Endometrial microvascular endothelial cells (primary cell): ENCODE data around the gene PRKG1. TPM values are rescaled to one million over a fixed set of nuclear protein-coding genes. Genes with fewer than 3 reads are reported as not detected.

Experiments used
- in situ Hi-C: cut with HindIII; loops from 2 replicates; pipeline ENCODE4 v1.10.0; 2017; ENCODE audit warnings: low sequenced_read_pairs, low pct_unique_long_range_greater_than_20kb; ENCODE audit errors: inconsistent ontology term
- total RNA-seq: library from RNA; depleted of rRNA; stranded (reverse); fragments of >200 nt; gene quantifications from one replicate; pipeline ENCODE4 v1.2.3, GENCODE V29; 2015; ENCODE audit errors: inconsistent ontology term

PRKG1 gene
- total RNA-seq = not detected

DNA sequence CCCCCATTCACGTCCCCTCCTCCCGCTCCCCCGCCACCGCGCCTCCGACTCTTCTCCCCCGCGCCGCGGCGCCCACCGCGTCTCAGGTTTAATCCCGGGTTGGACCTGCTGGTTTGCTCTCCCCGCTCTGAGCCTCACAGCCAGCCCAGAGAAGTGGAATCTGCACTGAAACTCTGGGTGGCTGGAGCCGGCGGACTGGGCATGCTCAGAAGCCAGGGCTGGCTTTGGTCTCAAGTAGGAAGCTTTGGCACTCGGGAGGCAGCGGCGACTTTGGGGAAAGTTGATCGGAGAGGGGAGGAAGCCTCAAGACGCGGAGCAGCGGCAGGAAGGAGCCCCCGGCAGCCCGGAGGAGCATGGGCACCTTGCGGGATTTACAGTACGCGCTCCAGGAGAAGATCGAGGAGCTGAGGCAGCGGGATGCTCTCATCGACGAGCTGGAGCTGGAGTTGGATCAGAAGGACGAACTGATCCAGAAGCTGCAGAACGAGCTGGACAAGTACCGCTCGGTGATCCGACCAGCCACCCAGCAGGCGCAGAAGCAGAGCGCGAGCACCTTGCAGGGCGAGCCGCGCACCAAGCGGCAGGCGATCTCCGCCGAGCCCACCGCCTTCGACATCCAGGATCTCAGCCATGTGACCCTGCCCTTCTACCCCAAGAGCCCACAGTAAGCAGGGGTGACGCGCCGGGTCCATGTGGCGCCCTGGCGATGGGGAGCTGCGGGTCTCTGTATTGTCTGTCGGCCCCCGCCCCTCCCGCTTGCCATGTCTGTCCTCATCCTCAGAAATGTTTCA is at the start of gene PRKG1:
Gene PRKG1 (plus strand): TSS at position 250 of the 791 bp plus-strand sequence.
- in situ Hi-C loops = no loop called here

DNA sequence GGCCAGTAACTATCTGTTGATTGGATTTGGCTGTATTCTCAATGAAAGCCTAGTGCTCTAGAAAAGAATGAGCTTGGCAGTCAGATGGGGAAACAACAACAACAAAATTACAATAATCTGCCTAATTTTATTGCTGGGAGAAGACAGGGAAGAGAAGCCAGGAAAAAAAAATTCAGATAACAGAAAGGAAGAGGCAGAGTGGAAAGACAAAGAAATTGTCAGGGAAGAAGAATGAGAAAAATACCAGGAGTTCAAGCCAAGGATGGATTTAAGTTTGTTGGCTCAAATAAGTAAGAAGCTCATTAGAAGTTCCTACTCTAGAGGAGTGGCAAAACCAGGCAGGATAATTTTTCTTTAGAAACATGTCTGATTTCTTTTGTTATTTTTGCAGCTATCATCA is 45.9 kb upstream of the PRKG1 start:
- in situ Hi-C loops = no loop called here

DNA sequence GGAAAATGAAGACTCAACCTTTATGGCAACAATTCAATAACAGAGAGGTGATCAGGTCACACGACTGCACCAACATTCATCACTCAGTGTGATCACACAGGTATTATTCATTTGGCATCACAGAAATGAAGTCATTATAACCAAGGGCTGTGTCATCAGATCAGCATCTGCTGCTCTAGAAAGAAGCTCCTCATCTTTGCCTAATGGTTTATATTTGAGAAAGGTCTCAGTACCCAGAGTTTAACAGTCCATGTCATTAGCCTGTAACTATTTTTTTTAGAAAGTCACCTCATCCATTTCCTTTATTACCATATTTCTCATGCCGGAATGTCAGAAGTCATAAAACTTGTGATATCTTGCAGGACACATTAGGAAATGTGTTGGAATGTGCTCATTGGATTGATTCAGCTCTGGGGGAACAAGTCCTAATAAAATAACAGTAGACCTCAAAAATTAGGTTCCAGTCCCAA is 45.1 kb upstream of the PRKG1 start:
- in situ Hi-C loops = no loop called here

DNA sequence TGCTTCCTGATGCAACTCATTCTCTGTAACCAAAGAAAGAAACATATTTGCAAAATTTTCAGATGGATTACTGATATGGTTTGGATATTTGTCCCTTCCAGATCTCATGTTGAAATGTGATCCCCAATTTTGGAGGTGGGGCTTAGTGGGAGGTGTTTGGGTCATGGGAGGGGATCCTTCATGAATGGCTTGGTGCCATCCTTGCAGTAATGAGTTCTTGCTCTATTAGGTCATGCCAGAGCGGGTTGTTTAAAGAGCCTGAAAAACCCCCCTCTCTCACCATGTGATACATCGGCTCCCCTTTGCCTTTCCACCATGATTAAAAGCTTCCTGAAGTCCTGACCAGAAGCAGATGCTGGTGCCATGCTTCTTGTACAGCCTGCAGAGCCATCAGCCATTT is 43.8 kb upstream of the PRKG1 start:
- in situ Hi-C loops = no loop called here

DNA sequence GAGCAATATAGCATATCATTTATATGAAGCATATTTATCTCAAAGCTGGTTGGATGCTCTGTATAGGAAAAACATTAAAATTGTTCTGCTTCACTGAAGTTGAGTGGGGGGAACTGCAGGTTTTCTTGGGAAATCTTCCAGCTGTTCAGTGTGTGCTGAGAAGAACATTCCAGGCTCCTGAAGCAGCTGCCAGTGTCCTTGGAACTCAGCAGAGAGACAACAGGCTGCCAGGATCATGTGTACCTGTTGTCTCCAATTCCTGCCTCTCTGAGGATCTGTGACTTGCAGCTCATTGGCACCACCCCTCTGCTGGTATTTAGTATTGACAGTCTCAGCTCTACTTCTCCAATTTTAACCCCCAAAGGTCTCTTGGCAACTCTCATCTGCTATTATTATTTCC is 42.3 kb upstream of the PRKG1 start:
- in situ Hi-C loops = no loop called here

DNA sequence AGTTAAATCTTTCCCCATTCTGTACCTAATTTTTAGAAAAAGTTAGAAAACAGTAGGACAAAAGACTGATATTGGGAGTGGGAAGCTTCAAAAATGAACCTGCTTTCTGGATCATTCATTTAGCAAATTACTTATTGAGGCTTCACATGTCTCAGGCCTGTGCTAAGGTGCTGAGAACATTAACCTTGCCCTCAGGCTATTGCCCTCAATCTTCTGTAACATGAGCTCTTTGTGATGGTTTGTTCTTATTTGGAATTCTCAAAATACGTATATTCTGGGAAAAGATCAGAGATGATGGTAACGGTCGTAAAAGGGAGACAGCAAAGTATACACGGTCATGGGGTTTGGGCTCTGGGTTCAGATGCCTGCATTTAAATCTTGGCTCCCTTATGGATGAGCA is 39.5 kb upstream of the PRKG1 start:
- in situ Hi-C loops = no loop called here

DNA sequence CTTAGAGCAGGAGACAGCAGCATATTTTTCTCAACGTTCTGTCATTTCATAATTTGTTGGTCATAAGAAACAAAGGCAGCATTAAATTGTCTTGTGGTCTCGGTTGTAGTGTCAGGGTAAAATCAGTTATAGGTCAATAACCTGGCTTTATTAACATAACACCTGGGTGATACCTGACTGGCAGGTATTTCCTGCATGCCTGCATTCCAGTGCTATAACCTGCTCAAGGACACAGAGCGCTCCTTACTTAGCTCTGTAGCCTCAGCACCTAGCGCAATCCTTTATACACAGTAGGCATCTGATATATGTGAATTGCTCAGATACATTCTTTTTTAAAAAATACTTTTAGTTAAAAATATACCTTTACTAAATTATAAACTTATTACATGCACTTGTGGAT is 38.9 kb upstream of the PRKG1 start:
- in situ Hi-C loops = no loop called here

DNA sequence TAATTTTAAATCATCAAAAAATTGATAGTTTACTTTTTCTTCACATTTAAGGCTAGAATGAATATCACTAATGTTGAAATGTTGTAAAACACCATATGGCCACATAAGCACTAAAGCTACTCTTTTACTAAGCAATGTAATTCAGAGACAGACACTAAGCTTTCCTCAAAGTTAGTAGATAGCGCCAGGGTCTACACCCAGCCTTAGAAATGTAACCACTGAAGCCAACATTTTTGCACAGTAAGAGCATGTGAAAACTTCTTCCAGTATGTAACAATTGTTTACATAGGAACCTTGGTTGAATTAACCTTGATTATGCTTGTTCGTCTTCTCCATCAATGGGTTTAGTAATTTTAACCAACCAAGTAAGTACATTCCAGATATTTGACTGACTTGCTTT is 28.4 kb upstream of the PRKG1 start:
- in situ Hi-C loops = no loop called here

DNA sequence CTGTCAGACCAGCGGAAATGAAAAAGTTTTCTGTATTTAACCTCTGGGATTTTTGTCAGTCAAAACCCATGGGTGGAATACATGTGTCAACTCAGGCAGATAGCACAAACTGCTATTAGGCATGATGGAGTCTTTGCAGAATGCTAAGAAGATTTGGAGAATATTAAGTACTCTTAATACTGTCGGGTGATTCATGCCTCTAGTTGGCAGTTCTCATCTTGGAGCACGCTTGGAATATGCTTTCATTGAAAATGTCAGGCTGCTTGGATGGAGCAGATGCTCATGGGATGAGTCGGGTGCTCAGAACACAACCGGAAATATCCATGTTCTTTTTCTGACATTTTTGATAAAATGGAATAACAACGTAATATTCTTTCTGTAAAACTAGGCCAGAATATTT is 27.6 kb upstream of the PRKG1 start:
- in situ Hi-C loops = no loop called here

DNA sequence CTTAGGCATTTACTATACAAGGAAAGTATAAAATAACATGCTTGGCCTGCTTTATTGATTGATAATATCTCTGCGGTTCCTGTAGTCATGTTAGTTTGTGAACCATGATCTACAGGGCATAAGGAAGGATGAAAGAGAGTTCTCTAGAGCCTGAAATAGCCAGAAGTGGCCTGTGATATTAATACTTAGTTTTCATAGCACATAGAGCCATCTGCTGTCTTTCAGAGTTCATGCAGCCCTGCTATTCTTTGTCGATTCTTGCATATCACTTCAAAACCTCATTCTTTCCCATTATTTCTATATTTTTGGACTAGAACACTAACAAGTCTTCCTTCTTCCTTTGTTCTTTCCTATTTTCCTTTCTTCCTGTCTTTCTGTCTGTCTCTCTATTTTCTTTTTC is 26.4 kb upstream of the PRKG1 start:
- in situ Hi-C loops = no loop called here

DNA sequence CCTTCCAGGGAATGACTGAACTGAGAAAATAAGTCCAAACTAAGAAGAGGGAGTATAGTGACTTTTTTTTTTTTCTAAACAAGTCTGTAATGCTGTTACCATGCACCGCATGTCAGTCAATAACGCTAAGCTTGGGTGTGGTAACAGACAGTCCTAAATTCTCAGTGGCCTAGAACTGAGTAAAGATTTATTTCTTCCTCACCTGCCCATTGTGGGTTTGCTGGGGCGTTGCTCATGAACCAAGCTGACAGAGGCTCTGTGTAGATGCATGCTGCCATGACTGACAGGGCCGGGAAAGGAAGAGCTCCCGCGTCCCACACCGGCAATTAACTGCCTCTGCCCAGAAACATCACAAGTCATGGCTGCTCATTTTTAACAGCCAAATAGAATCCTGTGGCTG is 25.5 kb upstream of the PRKG1 start:
- in situ Hi-C loops = no loop called here

DNA sequence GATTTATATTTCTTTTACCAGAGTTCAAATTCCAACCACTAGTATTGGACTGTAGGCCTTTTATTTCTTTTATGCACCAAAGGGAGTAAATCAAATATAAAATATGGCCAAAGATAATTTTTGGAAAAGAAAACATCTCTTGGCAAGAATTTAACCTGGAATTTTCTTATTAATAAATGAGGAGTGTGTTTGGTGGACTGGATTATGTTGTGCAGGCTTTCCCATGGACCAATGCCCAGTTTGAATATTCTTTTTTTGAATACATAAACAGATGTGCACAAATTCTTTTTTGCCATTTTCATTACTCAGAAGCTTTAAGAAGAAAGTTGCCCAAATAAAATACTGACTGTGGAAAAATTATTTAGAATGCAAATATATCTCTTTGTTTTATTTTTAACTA is 22.1 kb upstream of the PRKG1 start:
- in situ Hi-C loops = no loop called here

DNA sequence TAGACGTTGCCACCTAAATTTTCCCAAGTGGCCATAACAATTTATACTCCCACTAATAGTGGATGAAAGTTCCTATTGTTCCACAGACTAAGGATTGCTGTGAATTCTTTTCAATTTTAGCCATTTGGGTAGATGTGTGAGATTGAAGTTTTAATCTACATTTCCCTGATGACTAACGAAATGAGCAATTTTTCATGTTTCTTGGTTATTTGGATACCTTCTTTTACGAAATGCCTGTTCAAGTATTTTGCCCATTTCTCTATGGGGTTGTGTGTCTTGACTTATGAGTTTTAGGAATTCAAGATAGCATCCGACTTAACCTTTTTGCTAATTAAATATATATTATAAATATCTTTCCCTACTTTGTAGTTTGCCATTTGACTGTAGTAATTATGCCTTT is 16.4 kb upstream of the PRKG1 start:
- in situ Hi-C loops = no loop called here

DNA sequence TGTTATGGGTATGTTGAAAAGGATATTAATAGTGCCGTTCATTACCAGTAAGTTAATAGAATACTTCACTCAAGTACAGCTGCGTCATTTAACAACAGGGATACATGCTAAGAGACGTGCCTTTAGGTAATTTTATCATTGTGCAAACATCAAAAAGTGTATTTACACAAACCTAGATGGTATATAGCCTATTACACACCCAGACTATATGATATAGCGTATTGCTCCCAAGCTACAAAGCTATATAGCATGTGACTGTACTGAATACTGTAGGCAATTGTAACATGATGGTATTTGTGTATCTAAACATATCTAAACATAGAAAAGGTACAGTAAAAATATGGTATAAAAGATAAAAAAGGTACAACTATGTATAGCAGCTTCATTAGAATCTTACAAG is 11.1 kb upstream of the PRKG1 start:
- in situ Hi-C loops = no loop called here

DNA sequence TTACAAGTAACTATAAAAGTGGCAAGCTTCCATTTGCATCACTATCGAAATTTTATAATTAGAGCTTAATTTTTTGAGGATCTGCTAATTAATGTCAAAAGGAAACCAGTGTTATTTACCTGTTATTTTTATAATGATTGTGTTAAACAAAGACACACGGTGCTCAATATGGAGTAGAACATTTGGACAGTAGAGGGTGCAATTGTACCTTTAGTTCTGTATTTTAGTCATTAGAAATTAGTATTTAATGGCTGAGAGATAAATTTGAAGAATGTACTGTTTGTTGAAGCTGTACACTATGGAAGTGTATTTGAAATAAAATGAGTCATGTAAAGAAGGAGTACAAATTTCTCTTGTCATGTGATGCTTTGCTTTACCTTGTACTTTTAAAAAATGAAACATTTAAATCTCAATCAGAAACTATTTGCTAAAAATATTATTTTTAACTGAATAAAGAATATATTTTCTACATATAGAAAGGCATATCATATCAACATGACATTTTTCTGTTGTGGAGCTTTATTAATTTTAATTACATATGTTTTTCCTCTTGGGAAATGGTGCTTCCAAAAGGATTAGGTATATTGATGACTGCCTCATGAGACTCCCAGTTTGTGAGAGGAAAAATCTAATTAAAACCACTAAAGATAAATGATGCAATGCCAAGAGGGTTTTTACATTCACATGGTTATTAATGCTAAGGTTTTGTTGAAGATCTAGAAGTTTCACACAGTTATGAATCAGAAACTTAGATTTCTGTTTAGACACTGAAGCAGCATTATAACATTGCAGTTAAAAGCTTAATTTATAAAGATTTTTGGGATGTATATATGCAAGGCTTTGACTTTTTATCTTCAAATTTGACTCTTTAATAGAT is 10.4 kb upstream of the PRKG1 start:
- in situ Hi-C loops = no loop called here

DNA sequence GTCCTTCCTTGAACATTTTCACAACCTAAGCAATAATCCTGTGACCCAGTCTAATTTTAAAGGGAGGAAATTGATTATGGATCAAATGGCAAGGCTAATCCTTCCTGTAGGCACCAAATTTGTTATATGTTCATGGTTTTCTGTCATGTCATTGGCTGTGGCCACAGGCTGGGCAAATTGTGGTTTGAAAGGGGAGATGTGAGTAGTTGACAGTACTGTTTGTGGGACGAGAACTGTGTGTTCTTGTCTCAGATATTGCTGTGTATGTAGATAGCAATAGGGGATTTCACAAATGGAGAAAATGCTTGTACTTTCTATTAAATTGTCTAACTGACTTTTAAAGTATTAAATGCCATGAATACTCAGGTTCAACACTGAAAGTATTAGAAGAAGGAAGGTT is 8.1 kb upstream of the PRKG1 start:
- in situ Hi-C loops = no loop called here

DNA sequence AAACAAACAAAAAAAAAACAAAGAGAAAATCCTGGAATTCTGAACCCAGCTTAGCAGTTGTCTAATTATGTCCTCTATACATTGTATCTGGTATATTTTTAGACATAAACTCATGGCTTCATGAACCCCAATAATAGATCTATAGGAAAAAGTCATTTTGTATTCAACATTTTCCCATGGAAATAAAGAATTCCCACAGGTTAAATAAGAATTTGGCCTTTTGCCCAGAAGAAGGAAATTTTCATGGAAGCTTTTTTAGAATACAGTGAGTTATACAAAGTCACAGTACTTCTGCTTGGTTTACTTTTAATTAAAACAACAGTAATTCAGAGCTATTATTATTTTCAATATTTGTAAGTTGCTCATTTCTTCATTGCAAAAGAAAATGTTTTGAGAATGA is 2.1 kb upstream of the PRKG1 start:
- in situ Hi-C loops = no loop called here

DNA sequence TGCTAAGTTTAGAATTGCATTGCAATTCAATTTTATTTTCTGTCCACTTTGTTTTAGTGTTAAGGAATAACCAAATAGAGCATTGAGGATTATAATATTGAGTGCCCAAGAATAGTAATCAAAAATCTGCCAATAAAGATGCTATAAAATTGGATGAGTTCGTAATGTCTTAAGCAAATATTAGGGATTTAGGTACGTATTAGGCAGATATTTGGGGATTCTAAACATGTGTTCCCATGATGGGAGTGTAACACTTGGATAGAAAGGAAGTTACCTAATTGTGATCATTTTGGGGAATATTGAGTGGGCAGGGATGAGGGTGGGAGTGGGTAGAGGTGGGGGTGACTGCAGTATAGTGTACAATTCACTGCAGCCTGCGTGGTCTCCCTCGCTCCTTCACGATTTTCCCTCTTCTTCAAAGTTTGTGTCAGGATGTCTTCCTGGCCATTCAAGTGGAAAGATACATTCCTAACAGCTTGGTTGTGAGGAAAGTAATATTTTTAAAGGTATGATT is 1.3 kb upstream of the PRKG1 start:
- in situ Hi-C loops = no loop called here

DNA sequence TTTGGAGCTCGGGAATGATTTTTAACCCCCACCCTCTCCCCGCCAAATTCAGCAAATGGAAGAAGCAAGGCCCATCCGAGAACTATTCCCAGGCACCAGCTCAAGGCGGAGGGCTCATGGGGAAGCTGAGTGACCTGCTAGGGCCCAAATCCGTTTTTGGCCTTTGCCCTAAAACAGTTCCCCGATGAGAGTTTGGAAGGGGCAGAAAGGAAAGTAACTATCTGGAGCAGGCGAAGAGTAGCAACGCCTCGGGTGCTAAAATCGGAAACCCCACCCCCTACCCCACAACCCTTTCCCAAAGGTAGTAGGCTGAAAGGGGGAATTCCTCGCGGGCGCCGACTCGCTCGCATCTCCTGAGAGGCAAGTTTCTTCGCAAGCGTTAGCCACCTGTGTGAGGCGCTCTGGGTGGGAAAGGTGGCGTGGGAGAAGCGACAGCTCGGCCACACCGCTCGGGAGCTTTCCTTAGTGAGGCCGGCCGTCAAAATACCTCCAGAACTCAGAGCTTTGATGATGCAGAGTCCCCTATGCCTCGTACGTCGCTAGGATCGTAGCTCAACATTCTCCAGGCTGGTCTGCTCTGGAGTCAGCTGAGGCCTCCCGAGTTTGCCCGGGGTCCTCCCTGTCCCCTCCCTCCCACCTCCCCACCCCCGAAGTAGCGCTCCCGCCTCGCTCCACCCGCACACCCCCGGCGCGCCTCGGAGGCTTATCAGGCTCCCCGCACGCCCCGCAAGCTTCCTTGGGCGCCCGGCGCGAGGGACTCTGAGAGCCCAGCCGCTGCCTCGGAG is 642 bp upstream of the PRKG1 start:
- in situ Hi-C loops = no loop called here
